Subcutaneous adipose tissue (tissue), 4 donors: ENCODE results near the gene ALOX15B. TPM values are rescaled to one million over a fixed set of nuclear protein-coding genes. Genes with fewer than 3 reads are reported as not detected.

Source experiments
- total RNA-seq, 4 donors: library from RNA; depleted of rRNA; stranded (reverse); fragments of >200 nt; gene quantifications; one replicate each; pipeline ENCODE4 v1.1.0, GENCODE V29; 2016
- TF ChIP-seq, protein P1 (sequence below): fragments of 450-650 bp; IDR thresholded peaks from one replicate; pipeline ENCODE4 v1.5.1; 2016; ENCODE audit warnings: low read depth, mild to moderate bottlenecking, control low read depth, antibody characterized with exemption, moderate library complexity

ALOX15B gene
- total RNA-seq, 4 donors from 2014 or later, result 4.9 to 36.4 (median 10.9) TPM

GRCh38 chr17:8067806-8068205 lies 28.9 kb downstream of the ALOX15B start:
- TF ChIP-seq, protein P1, sequence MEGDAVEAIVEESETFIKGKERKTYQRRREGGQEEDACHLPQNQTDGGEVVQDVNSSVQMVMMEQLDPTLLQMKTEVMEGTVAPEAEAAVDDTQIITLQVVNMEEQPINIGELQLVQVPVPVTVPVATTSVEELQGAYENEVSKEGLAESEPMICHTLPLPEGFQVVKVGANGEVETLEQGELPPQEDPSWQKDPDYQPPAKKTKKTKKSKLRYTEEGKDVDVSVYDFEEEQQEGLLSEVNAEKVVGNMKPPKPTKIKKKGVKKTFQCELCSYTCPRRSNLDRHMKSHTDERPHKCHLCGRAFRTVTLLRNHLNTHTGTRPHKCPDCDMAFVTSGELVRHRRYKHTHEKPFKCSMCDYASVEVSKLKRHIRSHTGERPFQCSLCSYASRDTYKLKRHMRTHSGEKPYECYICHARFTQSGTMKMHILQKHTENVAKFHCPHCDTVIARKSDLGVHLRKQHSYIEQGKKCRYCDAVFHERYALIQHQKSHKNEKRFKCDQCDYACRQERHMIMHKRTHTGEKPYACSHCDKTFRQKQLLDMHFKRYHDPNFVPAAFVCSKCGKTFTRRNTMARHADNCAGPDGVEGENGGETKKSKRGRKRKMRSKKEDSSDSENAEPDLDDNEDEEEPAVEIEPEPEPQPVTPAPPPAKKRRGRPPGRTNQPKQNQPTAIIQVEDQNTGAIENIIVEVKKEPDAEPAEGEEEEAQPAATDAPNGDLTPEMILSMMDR, result no peak

- TF ChIP-seq, protein P1, result no peak
Observed at GRCh38 chr17:8068736-8069586, 30.1 kb downstream of the ALOX15B start.

DNA sequence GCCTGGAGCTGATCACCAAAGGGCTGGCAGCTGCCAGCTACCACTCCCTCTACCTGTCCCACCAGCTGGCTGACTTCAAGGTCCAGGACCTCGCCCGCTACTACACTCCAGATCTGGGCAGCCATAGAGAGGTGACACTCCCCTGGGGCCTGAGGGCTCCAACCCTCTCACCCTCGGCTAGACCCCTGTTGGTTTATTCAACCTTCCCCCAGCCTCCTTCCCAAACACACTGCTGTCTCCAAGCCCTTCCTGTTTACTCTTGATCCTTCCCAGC lies 30.7 kb downstream of the ALOX15B start:
- TF ChIP-seq, protein P1, result no peak

GRCh38 chr17:8071496-8071895 lies 32.6 kb downstream of the ALOX15B start:
- TF ChIP-seq, protein P1, result no peak

- TF ChIP-seq, protein P1, result no peak
Observed at GRCh38 chr17:8072341-8072728, 33.5 kb downstream of the ALOX15B start.

- TF ChIP-seq, protein P1, result no peak
Observed at GRCh38 chr17:8072729-8073461, 34.0 kb downstream of the ALOX15B start.
